Activated naive CD4-positive, alpha-beta T cell treated with anti-CD3 and anti-CD28 coated beads, Interleukin-2, amount 50 U/mL, for 16 hours (primary cell): Measurements from ENCODE around the gene CCBE1.
"Not testable (repeated sequence)": the region's sequence is repeated elsewhere in the genome, so short reads cannot be mapped to it uniquely, and the experiment has no call there.

Experiments used
- DNase-seq: peaks from one replicate; pipeline ENCODE4 v3.0.0-alpha.2; 2020

CCBE1 gene

GRCh38 chr18:59697236-59697932 is at the start of gene CCBE1:
Gene CCBE1 (minus strand): TSS chr18:59697423.
- DNase-seq: no peak

GRCh38 chr18:59744271-59744721 is 47.1 kb upstream of the CCBE1 start:
- no peak for DNase-seq

- no peak for DNase-seq
Measured at GRCh38 chr18:59743566-59743965, 46.3 kb upstream of the CCBE1 start.

GRCh38 chr18:59742325-59743111 is 45.3 kb upstream of the CCBE1 start:
- DNase-seq: no peak

- no peak for DNase-seq
Measured at GRCh38 chr18:59740141-59740540, 42.9 kb upstream of the CCBE1 start.

GRCh38 chr18:59737776-59738300 is 40.6 kb upstream of the CCBE1 start:
- DNase-seq: no peak

GRCh38 chr18:59737335-59737734 is 40.1 kb upstream of the CCBE1 start:
- not testable (repeated sequence) for DNase-seq

GRCh38 chr18:59736061-59736460 is 38.8 kb upstream of the CCBE1 start:
- no peak for DNase-seq

- DNase-seq: no peak
Measured at GRCh38 chr18:59735269-59735860, 38.1 kb upstream of the CCBE1 start.

- DNase-seq: no peak
Measured at GRCh38 chr18:59733421-59733820, 36.2 kb upstream of the CCBE1 start.

GRCh38 chr18:59730896-59731295 is 33.7 kb upstream of the CCBE1 start:
- DNase-seq: no peak

GRCh38 chr18:59729781-59730180 is 32.6 kb upstream of the CCBE1 start:
- DNase-seq: no peak

- no peak for DNase-seq
Measured at GRCh38 chr18:59728816-59729215, 31.6 kb upstream of the CCBE1 start.

- DNase-seq: no peak
Measured at GRCh38 chr18:59725142-59725541, 27.9 kb upstream of the CCBE1 start.

- DNase-seq: no peak
Measured at GRCh38 chr18:59724103-59724502, 26.9 kb upstream of the CCBE1 start.

GRCh38 chr18:59721931-59722330 is 24.7 kb upstream of the CCBE1 start:
- no peak for DNase-seq

- DNase-seq: no peak
Measured at GRCh38 chr18:59721211-59721610, 24.0 kb upstream of the CCBE1 start.

GRCh38 chr18:59719544-59720181 is 22.4 kb upstream of the CCBE1 start:
- no peak for DNase-seq

GRCh38 chr18:59718464-59719157 is 21.4 kb upstream of the CCBE1 start:
- DNase-seq: no peak

GRCh38 chr18:59718108-59718463 is 20.9 kb upstream of the CCBE1 start:
- no peak for DNase-seq

GRCh38 chr18:59717291-59717690 is 20.1 kb upstream of the CCBE1 start:
- no peak for DNase-seq

GRCh38 chr18:59715966-59716369 is 18.7 kb upstream of the CCBE1 start:
- DNase-seq: no peak

- DNase-seq: no peak
Measured at GRCh38 chr18:59715445-59715844, 18.2 kb upstream of the CCBE1 start.
